Bronchial epithelial cell (primary cell): ENCODE data around the gene CSE1L. TPM values are rescaled to one million over a fixed set of nuclear protein-coding genes. Genes with fewer than 3 reads are reported as not detected.
"Not testable (repeated sequence)": the region's sequence is repeated elsewhere in the genome, so short reads cannot be mapped to it uniquely, and the experiment has no call there.

Experiments used
- DNase-seq: peaks from one replicate; pipeline ENCODE4 v3.0.0-alpha.2; 2010; ENCODE audit warnings: low read depth
- FAIRE-seq: peaks from 2 replicates; lab custom pipeline; 2011; peaks lifted over from hg19 to GRCh38; lab: Jason Lieb, UNC
- H3K27me3 ChIP-seq: 2 replicates; pipeline ENCODE4 v1.5.1; 2011; ENCODE audit warnings: low read length; ENCODE audit not compliant: control insufficient read depth, insufficient read depth
- H3K36me3 ChIP-seq: 2 replicates; pipeline ENCODE4 v1.5.1; 2011; ENCODE audit warnings: low read length; ENCODE audit not compliant: control insufficient read depth, insufficient read depth
- H3K4me3 ChIP-seq: 2 replicates; pipeline ENCODE4 v1.5.1; 2011; ENCODE audit warnings: mild to moderate bottlenecking, low read depth, low read length, control low read depth
- total RNA-seq: library from RNA; depleted of rRNA; stranded (reverse); fragments of >200 nt; gene quantifications from 2 replicates; pipeline ENCODE4 v1.2.1, GENCODE V29; 2014
- TF ChIP-seq, protein P1 (sequence below): IDR thresholded peaks from 2 replicates; pipeline ENCODE4 v1.5.1; 2011; ENCODE audit warnings: mild to moderate bottlenecking, moderate library complexity, low read length, control low read depth, inconsistent platforms; ENCODE audit not compliant: insufficient read depth, severe bottlenecking

The CSE1L gene
- total RNA-seq, 1 donor from 2014 or later = 60.8 TPM

DNA sequence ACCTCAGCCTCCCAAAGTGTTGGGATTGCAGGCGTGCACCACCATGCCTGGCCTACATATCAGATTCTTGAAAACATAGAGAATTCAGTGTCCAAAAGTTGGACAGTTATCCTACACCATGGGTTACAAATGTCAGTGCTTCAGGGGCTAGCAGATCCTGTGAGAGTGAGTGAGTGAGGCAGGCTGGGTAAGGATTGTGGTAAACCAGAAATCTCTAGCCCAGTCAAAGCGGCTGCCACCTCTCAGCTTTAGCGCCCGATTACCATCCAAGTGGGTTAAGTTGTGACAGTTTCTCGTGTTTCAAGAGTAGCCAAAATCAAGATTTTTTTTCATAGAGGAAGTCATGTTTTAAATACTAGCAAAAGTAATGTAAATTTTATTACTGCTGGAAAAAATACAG lies 21.9 kb upstream of the CSE1L start:
- no peak for DNase-seq

DNA sequence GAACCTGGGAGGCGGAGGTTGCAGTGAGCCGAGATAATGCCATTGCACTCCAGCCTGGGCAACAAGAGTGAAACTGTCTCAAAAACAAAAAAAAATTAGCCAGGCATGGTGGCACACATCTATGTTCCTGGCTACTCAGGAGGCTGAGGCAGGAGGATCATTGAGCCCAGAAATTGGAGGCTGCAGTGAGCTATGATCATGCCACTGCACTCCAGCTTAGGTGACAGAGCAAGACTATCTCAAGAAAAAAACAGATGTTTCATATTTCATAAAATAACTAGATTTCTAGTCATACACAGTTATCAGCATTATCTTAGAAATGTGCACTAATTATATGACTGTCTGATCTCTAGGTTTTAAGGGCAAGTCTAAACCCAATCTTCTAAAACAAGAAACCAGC lies 17.9 kb upstream of the CSE1L start:
- not testable (repeated sequence) for H3K4me3 ChIP-seq, FAIRE-seq, H3K27me3 ChIP-seq, DNase-seq
- H3K36me3 ChIP-seq = peaks cover 10% of the 10 kb centered on the region

More for the DNA sequence above, 21.9 kb upstream of the CSE1L start:
- H3K27me3 ChIP-seq = no peaks in the 10 kb centered on the region
- TF ChIP-seq, protein P1, sequence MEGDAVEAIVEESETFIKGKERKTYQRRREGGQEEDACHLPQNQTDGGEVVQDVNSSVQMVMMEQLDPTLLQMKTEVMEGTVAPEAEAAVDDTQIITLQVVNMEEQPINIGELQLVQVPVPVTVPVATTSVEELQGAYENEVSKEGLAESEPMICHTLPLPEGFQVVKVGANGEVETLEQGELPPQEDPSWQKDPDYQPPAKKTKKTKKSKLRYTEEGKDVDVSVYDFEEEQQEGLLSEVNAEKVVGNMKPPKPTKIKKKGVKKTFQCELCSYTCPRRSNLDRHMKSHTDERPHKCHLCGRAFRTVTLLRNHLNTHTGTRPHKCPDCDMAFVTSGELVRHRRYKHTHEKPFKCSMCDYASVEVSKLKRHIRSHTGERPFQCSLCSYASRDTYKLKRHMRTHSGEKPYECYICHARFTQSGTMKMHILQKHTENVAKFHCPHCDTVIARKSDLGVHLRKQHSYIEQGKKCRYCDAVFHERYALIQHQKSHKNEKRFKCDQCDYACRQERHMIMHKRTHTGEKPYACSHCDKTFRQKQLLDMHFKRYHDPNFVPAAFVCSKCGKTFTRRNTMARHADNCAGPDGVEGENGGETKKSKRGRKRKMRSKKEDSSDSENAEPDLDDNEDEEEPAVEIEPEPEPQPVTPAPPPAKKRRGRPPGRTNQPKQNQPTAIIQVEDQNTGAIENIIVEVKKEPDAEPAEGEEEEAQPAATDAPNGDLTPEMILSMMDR = no peak
- no peak for FAIRE-seq
- H3K36me3 ChIP-seq = peaks cover 5% of the 10 kb centered on the region
- H3K4me3 ChIP-seq = no peak overlapping the region

DNA sequence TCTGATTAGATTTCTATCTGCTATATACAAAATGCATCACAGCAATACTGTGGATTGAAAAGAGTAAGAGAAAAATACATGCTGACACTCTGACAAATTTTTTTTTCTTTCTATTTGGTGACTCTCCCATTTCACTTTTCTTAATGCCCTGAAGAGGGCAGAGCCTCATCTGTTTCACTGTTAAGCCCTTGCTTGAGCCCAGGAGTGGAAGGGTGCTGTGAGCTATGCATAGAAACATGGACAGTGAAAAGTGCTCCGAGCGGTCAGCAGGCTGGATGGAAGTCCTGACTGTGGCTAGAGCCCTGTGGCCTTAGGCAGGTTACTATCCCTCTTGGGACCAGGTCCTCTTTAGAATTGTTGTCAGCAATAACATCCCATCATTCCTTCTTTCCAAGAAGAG lies 17.4 kb upstream of the CSE1L start:
- Histone ChIP-seq H3K27me3 (no peaks in the 10 kb centered on the region), H3K4me3 (no peak overlapping the region), H3K36me3 (peaks cover 12% of the 10 kb centered on the region)
- TF ChIP-seq, protein P1 = peak; percentile 22
- no peak for FAIRE-seq
- DNase-seq = peak; percentile 4

DNA sequence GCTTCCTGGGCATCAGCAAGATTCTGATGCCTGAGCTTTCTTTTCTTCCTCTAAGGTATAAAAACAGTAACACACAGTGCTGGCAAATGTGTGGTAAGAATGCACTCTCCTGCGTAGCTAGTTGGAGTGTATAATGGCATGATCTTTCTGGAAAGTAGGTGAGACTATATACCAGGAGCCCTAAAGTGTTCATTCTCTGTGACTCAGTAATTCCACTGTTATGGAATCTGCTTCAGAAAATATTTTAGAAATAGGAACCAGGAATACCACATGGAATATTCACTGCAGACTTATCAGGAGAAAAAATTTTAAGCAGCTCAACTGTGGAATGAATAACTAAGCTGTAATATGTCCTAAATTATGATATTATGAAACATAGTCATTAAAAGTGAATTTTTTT lies 16.9 kb upstream of the CSE1L start:
- no peak overlapping the region for H3K4me3 ChIP-seq
- FAIRE-seq (no peak), DNase-seq (no peak)
- TF ChIP-seq, protein P1 = no peak
- H3K27me3 ChIP-seq = no peaks in the 10 kb centered on the region
- peaks cover 10% of the 10 kb centered on the region for H3K36me3 ChIP-seq

DNA sequence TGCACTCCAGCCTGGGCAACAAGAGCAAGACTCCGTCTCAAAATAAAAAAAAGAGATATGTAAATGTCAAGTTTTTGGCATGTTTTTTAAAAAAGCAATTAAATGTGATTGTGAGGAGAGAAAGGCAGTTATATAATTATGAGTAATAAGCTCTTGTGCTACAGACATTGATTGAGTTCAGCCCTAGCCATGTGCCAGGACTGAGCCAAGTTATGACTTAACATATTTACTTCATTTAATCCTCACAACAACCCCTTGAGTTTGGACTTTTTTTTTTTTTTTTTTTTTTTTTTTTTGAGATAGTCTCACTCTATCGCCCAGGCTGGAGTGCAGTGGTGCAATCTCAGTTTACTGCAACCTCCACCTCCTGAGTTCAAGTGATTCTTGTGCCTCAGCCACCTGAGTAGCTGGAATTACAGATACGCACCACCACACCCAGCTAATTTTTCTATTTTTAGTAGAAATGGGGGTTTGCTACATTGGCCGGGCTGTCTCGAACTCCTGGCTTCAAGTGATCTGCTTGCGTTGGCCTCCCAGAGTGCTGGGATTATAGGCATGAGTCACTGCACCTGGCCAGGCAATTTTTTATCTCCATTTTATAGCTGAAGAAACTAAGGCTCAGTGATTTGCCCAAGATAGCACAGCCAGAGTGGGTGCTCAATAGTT lies 15.0 kb upstream of the CSE1L start:
- no peak for FAIRE-seq
- H3K27me3 ChIP-seq = no peaks in the 10 kb centered on the region
- no peak overlapping the region for H3K4me3 ChIP-seq
- TF ChIP-seq, protein P1 = no peak
- DNase-seq = no peak
- peaks cover 8% of the 10 kb centered on the region for H3K36me3 ChIP-seq

DNA sequence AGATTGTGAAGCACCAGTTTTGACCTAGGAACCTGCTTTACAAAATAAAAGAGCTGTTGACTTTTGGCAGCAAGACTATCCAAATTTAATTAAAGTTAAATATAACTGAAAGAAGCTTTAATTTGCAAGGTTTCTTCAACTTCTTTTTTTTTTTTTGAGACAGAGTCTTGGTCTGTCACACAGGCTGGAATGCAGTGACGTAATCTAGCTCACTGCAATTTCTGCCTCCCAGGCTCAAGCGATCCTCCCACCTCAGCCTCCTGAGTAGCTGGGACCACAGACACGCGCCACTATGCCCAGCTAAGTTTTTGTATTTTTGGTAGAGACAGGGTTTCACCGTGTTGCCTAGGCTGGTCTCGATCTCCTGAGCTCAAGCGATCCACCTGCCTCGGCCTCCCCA lies 13.7 kb upstream of the CSE1L start:
- Histone ChIP-seq H3K4me3 (no peak overlapping the region), H3K27me3 (no peaks in the 10 kb centered on the region), H3K36me3 (peaks cover 8% of the 10 kb centered on the region)
- no peak for FAIRE-seq
- TF ChIP-seq, protein P1 = no peak
- no peak for DNase-seq
